SK-N-DZ (cell line): ENCODE data around the gene C2CD4D.

Experiments used
- DNase-seq: peaks from one replicate; pipeline ENCODE4 v3.0.0-alpha.2; 2015; ENCODE audit warnings: low spot score

The C2CD4D gene

DNA sequence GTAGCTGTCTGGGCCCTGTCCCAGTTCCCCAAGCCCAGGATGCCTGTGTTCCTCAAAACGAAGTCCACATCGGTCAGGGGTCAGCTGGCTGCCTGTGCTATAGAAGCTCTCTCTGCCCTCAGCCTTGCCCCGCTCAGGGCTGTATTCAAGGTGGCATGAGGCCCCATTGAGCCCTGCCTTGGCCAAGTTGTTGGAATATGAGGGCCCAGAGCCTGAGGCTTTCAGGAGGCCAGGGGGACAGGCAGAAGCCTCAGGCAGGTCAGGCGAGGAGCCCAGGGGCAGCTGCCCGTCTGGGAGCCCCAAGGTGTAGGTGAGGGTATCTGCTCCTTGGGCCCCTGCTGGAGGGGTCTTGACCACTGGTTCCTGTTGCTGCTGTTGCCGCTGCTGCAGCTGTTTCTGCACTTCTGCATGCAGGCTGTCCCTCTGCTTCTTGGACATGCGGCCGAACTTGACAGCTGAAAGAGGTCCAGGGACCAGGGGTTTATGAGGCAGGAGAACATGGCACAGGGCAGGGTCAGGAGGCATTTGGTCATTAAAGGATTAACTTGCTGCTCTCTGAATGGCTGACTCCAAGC is 24.6 kb downstream of the C2CD4D start:
- no peak for DNase-seq

DNA sequence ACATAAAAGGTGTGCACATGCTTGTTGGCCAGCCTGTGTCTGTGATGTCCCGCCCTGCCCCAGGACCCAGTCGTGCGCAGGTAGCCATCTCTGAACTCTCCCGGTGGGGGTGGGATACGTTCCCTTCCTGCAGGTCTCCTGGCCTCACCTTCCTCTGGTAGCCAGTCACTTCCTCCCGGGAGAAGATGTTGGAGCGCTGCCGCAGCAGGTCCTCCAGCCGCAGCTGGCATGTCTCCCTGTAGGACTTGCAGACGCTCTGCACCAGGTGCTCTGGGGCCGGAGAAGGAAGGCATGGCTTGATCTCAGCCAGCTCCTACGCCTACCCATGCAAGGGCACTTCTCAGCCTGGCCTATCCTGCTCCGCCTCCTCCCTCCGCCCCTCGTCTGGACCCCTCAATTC is 25.2 kb downstream of the C2CD4D start:
- no peak for DNase-seq

GRCh38 chr1:151813271-151813977 is 26.2 kb downstream of the C2CD4D start:
- DNase-seq, result no peak

- DNase-seq, result no peak
These were observed 28.4 kb downstream of the C2CD4D start for GRCh38 chr1:151811181-151811580.

GRCh38 chr1:151809985-151810556 is 29.5 kb downstream of the C2CD4D start:
- DNase-seq, result no peak

DNA sequence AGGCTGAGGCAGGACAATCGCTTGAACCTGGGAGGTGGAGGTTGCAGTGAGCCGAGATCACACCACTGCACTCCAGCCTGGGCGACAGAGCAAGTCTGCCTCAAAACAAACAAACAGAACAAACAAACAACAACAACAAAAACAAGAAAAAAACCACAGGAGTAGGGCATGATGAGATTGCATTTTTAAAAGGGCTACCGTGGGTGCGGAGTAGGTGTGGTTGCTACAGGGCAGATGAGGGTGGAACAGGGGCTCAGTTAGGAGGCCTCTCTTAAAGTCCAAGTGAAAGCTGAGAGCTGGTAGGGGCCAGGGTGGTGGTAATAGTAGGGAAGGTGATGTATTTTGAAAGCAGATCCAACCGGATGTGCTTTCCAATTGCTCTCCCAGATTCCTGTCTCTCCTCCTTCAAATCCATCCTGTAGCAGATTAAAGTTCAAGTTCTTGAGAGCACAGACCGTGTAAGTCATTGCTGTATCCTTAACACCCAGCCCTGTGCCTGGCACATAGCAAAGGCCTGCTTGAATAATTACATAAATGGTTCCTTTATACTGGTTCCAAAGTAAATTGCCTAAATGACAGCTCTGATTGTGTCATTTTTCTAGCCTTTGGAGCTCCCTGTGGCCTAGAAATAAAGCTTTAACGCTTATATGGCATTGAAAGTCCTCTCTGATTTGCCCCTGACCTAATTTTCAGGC is 30.2 kb downstream of the C2CD4D start:
- no peak for DNase-seq

DNA sequence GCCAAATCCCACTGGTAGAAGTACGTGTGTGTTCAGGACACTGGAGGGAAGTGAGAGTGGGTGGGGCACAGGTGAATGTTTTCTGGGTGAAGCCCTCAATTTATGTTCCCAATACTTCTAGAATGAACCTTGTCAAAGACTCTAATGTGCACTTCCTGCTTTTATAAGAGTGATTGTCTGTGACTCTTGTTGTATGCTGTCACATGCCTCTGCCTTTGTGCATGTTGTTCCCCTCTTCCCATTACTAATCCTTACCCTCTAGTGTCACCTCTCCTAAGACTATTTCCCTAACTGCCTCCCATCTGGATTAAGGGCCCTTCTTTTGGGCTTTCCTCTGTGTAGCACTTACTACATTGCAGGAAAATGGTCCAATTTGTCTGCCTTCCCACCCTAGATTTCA is 31.9 kb downstream of the C2CD4D start:
- no peak for DNase-seq

DNA sequence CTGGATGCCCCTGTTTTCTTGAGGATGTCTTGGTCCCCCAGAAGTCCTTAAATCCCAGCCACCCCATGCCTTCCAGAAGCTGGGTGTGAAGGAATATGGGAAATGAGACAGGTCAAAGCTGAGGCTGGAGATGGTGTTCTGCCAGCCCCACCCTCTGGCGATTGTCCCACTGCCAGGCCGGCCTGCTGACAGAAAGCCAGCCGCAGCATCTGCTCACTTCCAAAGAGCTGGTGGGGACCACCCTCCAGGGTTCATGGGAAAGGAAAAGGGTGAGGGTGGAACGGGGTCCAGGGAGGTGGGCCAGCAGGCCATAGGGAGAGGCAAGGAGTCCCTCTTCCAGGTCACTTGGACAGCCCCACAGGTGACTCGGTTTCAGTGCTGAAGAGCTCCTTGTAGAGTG is 32.5 kb downstream of the C2CD4D start:
- no peak for DNase-seq

GRCh38 chr1:151806170-151806569 is 33.5 kb downstream of the C2CD4D start:
- no peak for DNase-seq

- no peak for DNase-seq
These were observed 34.4 kb downstream of the C2CD4D start, which contains the start of gene LINGO4 for GRCh38 chr1:151805066-151805820. TSS of gene LINGO4 (minus strand) at chr1:151805419. CDS start at chr1:151802704, 2,715 bp downstream.

- no peak for DNase-seq
These were observed 35.7 kb downstream of the C2CD4D start for GRCh38 chr1:151803915-151804314.

DNA sequence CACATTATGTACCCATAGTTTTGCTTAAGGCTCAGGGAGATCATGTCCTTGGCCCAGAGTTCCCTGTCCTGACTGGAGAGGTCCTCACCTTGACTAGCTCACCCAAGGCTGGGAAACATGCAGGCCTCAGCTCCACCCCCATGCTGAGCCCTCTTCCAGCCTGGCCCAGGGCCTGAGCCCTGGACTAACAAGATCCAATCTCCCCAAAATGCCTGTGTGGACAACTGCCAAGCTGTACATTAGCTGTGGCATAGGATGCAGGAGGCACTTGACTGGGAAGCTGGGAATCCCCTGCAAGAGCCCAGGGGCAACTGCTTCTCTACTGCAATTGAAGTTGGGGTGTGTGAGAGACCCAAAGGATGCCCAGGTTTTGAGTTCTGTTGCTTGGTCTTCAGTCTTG is 36.5 kb downstream of the C2CD4D start:
- no peak for DNase-seq

DNA sequence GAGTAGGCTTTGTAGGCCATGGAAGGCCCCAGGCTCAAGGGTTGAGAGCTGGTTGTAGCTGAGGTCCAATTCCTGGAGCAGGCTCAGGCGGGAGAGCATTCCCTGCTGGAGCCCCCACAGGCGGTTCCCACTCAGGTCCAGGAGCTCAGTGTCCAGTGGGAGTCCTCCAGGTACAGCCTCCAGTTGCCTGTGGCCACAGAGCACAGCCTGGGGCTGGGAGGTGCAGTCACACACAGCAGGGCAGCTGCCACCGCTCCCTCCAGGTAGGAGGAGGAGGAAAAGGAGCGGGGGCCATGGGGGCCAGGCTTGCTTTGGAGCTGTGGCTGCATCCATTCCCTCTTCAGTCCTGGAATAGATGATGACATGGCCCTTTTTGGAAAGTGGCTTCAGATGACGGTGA is 37.2 kb downstream of the C2CD4D start:
- DNase-seq, result no peak

DNA sequence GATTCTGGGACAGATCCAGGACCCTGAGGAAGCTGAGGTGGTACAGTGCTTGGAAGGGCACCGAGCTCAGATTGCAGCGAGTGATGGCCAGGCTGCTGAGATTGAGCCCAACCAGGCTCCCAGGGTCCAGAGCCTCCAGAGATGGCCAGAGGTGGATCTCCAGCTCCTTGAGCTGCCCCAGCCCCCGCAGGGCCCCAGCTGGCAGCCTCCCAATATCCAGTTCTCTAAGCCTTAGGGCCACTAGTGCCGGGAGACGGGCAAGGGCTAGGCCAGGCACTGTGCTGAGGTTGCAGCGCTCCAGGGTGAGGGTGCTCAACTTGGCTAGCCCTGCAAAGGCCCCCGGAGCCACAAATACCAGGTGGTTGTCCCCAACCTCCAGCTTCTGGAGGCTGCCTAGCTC is 37.8 kb downstream of the C2CD4D start:
- DNase-seq, result no peak

GRCh38 chr1:151801310-151801820 is 38.3 kb downstream of the C2CD4D start:
- DNase-seq, result no peak

DNA sequence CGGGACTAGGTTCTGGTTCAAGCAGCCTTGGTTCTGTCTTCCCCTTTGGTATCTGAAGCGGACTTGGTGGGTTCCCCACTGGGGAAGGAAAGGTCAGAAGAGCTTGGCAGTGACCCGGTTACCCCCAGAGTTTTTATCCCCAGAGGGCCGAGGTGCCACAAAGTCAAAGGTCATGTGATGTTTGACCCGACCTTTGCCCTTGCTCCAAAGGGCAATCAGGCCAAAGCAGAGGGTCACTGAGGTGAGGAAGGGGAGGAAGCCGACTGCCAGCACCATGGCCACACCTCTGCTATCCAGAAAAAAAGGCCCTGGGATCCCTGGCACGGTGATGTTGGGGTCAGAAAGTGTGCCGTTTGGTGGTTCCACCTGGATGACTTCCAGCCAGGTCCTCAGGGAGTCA is 38.8 kb downstream of the C2CD4D start:
- no peak for DNase-seq

DNA sequence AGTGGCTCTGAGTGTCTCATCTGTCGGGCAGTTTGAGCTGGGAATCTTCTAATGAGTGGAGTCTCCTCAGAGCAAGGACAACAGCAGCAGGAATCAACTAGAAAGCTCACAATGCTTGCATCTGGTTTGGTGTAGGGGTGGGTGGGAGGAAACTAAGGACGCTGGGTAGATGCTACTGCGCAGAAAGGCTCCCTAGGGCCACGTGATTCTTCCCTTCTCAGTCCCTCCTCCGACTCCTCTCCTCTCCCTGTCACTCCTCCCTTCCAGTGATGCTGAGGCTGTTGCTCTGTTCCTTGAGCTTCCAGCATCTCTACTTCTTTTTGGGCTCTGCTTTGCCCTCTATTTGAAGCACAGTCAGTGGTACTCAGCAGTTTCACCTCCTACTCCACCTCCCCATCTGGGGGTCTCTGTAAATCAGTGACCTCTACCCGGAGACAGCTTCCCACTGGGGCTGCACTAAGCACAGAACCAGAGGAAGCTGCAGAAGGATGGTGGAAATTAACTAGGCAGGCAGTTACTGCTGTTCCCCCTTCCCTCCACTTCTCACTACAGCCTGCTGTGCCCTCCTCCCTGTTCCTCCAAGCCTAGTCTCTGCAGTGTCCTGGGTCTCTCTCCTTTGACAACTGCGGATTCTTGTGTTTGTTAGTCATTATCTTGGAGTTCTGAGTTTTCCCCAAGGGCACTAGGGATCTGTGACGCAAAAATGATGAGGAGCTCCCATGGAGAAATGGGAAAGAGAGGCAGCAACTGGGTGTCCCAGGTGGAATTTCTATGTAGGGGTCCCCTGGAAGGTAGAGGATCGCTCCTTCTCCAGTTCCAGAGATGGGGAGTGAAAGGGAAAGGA is 40.2 kb downstream of the C2CD4D start:
- peak; percentile 66 for DNase-seq

DNA sequence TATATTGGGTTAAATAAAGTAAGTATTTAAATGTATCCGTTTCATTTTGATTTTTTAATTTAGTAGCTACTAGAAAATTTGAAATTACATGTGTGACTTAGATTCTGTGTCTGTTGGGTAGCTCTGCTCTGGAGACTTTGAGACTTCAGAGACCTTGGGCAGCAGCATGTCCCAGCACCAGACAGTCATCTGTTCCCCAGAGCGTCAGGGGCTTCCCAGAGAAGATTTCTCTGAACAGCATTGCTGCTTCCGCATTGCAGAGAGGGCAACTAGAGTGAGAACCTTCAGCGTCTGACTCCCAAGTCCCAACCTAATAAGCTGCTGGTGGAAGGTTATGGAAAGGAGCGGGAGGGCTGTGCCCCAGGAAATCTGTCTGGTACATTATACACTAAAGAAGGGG is 41.0 kb downstream of the C2CD4D start:
- no peak for DNase-seq

- DNase-seq, result peak; percentile 62
These were observed 48.5 kb downstream of the C2CD4D start for GRCh38 chr1:151790940-151791651.
